ENCODE data around the gene TAGAP. TPM values are rescaled to one million over a fixed set of nuclear protein-coding genes. Genes with fewer than 3 reads are reported as not detected.

TAGAP gene
- total and polyA plus RNA-seq, 2 of the 8 experiments (the other 6 are each of a cell fraction or from before 2014, with no cell fraction given): not detected

DNA sequence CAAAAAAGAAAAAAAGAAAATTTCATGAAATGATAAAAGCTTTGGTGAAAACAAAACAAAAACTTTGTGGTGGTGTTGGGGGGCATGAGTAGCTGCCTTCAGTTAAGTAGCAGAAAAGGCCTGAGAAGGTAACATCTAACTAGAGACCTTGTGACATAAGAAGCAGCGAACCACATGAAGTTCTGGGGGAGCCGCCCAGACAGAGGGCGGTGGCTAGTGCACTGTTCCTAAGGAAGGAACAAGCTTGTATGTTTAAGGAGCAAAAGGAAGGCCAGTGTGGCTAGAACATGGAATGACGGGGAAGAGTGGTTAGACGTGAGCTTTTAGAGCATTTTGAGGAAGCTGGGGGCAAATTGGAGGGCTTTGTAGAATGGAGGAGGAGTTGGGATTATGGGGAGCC is 37.3 kb downstream of the TAGAP start:
- no peak overlapping the region for H3K18ac ChIP-seq (ENCODE audit: extremely low read depth, low read length)
- no peaks in the 10 kb centered on the region for H3K79me2 ChIP-seq (ENCODE audit: control insufficient read depth in 1 of 2, insufficient read depth in 2 of 2, low read length in 2 of 2)
- no peak overlapping the region for H4K5ac ChIP-seq (ENCODE audit: insufficient read length, low read depth, low read length)
- ChIA-PET CTCF (ENCODE audit: partially characterized antibody) (interaction anchor here (0.6 to 7.8 kb wide), 11 partner anchors 17 to 380 kb away, joined by 3 to 106 read pairs (median 10); no protein-coding TSS in a partner anchor), POLR2A (ENCODE audit: partially characterized antibody) (interaction anchor here (1.2 kb wide), 1 partner anchor 528 kb away, joined by 3 read pairs; no protein-coding TSS in a partner anchor)
- no peaks in the 10 kb centered on the region; a peak in 1 of 7 replicates for H3K4me1 ChIP-seq (replicated peaks in 1 of 4; ENCODE audit: control insufficient read depth in 3 of 4, insufficient read depth in 4 of 4, low read length in 3 of 4)
- no peaks in the 10 kb centered on the region for H3K36me3 ChIP-seq (ENCODE audit: control insufficient read depth in 2 of 4, insufficient read depth in 4 of 4, low read length in 3 of 4)
- no peak overlapping the region for H3K4ac ChIP-seq (replicated peaks; ENCODE audit: insufficient read length, low read depth, low read length)
- H2BK20ac ChIP-seq (ENCODE audit: low read length): no peak overlapping the region
- no peak overlapping the region for H4K91ac ChIP-seq (replicated peaks; ENCODE audit: insufficient read length, low read length)
- no peaks in the 10 kb centered on the region for H3K27me3 ChIP-seq (replicated peaks in 1 of 4; ENCODE audit: control insufficient read depth in 3 of 4, extremely low read depth in 1 of 4, insufficient read depth in 3 of 4, low read length in 3 of 4)
- no peak overlapping the region for H3K14ac ChIP-seq (ENCODE audit: insufficient read length)
- H2AK5ac ChIP-seq (ENCODE audit: low read depth, low read length): no peak overlapping the region
- H2BK15ac ChIP-seq (ENCODE audit: low read length): no peak overlapping the region
- WGBS, 2 experiments (ENCODE audit: extremely low coverage in 1 of 2, insufficient coverage in 1 of 2, insufficient read length in 1 of 2, insufficient replicate concordance in 2 of 2, low coverage in 1 of 2, low lambda C conversion rate in 2 of 2, missing lambda C conversion rate in 1 of 2): 75% methylated on average over 5 of the region's 5 CpGs; no CpG with 5 or more reads in 1 of the 2 experiments
- no peak for FAIRE-seq
- H4K20me1 ChIP-seq (replicated peaks in 1 of 2; ENCODE audit: control insufficient read depth in 1 of 2, insufficient read depth in 2 of 2, low read length in 2 of 2): no peaks in the 10 kb centered on the region
- H3K23ac ChIP-seq (ENCODE audit: insufficient read length): no peak overlapping the region
- no peak overlapping the region for H4K8ac ChIP-seq (ENCODE audit: extremely low read depth, insufficient read depth, low read length)
- no peak overlapping the region for H3K4me3 ChIP-seq (ENCODE audit: extremely low read depth in 1 of 4, insufficient read depth in 2 of 4, low read depth in 3 of 4, low read length in 4 of 4)
- no peak overlapping the region for H3K4me2 ChIP-seq (ENCODE audit: insufficient read depth in 1 of 2, low read depth in 2 of 2, low read length in 2 of 2)
- no peak overlapping the region for H3K27ac ChIP-seq (ENCODE audit: low read depth, low read length)
- no peaks in the 10 kb centered on the region for H3K9me3 ChIP-seq (ENCODE audit: insufficient read depth in 2 of 2, low read depth in 1 of 2, low read length in 1 of 2)
- no peak for DNase-seq (ENCODE audit: low read depth in 1 of 2, low spot score in 2 of 2)
- H3K79me1 ChIP-seq (ENCODE audit: low read depth, low read length): no peaks in the 10 kb centered on the region
- H3K56ac ChIP-seq (replicated peaks; ENCODE audit: insufficient read length, low read depth, low read length): no peak overlapping the region
- H2BK120ac ChIP-seq (replicated peaks; ENCODE audit: low read depth, low read length): no peak overlapping the region
- no peak overlapping the region for H3K9ac ChIP-seq (replicated peaks in 1 of 4; ENCODE audit: extremely low read depth in 1 of 4, low read depth in 3 of 4, low read length in 3 of 4)
- no peak overlapping the region for H2BK5ac ChIP-seq (ENCODE audit: low read depth, low read length)
- no peak overlapping the region for H2AFZ ChIP-seq (ENCODE audit: low read length)
- no peak overlapping the region for H2BK12ac ChIP-seq (ENCODE audit: low read depth, low read length)
- H3K23me2 ChIP-seq (ENCODE audit: low read depth, low read length): no peaks in the 10 kb centered on the region
- TF ChIP-seq KDM5A (IDR thresholded peaks at IDR 0.05; ENCODE audit: low read length): no peak
- no peak for TF ChIP-seq EGR1 (IDR thresholded peaks at IDR 0.05; ENCODE audit: borderline replicate concordance, low read depth, low read length)
- TF ChIP-seq, protein P1, sequence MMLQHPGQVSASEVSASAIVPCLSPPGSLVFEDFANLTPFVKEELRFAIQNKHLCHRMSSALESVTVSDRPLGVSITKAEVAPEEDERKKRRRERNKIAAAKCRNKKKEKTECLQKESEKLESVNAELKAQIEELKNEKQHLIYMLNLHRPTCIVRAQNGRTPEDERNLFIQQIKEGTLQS (IDR thresholded peaks at IDR 0.05; ENCODE audit: insufficient read depth, low read depth, low read length): no peak
- no peak for TF ChIP-seq NRF1 (IDR thresholded peaks at IDR 0.05; ENCODE audit: low read depth, low read length)
- TF ChIP-seq KDM1A (IDR thresholded peaks at IDR 0.05; ENCODE audit: borderline replicate concordance, low read length): no peak
- TF ChIP-seq, protein P2, sequence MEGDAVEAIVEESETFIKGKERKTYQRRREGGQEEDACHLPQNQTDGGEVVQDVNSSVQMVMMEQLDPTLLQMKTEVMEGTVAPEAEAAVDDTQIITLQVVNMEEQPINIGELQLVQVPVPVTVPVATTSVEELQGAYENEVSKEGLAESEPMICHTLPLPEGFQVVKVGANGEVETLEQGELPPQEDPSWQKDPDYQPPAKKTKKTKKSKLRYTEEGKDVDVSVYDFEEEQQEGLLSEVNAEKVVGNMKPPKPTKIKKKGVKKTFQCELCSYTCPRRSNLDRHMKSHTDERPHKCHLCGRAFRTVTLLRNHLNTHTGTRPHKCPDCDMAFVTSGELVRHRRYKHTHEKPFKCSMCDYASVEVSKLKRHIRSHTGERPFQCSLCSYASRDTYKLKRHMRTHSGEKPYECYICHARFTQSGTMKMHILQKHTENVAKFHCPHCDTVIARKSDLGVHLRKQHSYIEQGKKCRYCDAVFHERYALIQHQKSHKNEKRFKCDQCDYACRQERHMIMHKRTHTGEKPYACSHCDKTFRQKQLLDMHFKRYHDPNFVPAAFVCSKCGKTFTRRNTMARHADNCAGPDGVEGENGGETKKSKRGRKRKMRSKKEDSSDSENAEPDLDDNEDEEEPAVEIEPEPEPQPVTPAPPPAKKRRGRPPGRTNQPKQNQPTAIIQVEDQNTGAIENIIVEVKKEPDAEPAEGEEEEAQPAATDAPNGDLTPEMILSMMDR (IDR thresholded peaks at IDR 0.05; ENCODE audit: control extremely low read depth in 1 of 3, insufficient read depth in 1 of 3, low read depth in 1 of 3, low read length in 3 of 3): no peak
- no peak for TF ChIP-seq POLR2AphosphoS5 (IDR thresholded peaks at IDR 0.05; ENCODE audit: low read depth, low read length)
- TF ChIP-seq CREB1 (IDR thresholded peaks at IDR 0.05): no peak
- no peak for TF ChIP-seq RAD21 (IDR thresholded peaks at IDR 0.05 in 1 of 2, conservative IDR thresholded peaks at IDR 0.05 in 1 of 2; ENCODE audit: low read depth in 2 of 2, low read length in 2 of 2)
- TF ChIP-seq EP300 (IDR thresholded peaks at IDR 0.05; ENCODE audit: borderline replicate concordance in 1 of 2, low read depth in 2 of 2, low read length in 2 of 2): no peak
